HG03280 (cell line): ENCODE data around the gene CAPN2.
A peak's percentile ranks its signal among the peaks of the same experiment; 100 is the strongest.

ENCODE experiments used
- ATAC-seq: cut with Tn5 transposase; IDR thresholded peaks from one replicate; pipeline ENCODE4 v1.9.1; 2021; ENCODE audit warnings: mild to moderate bottlenecking, moderate library complexity; ENCODE audit not compliant: unreplicated experiment

CAPN2 gene

GRCh38 chr1:223702735-223703667 is 9.3 kb upstream of the CAPN2 start:
- no peak for ATAC-seq

- ATAC-seq = no peak
Measured at GRCh38 chr1:223703668-223704013, 8.7 kb upstream of the CAPN2 start.

- ATAC-seq = no peak
Measured at GRCh38 chr1:223704921-223705878, 7.1 kb upstream of the CAPN2 start.

- ATAC-seq = no peak
Measured at GRCh38 chr1:223706077-223706973, 6.0 kb upstream of the CAPN2 start.

GRCh38 chr1:223707256-223708000 is 4.9 kb upstream of the CAPN2 start:
- no peak for ATAC-seq

GRCh38 chr1:223708001-223708359 is 4.4 kb upstream of the CAPN2 start:
- ATAC-seq = no peak

- no peak for ATAC-seq
Measured at GRCh38 chr1:223708651-223709268, 3.6 kb upstream of the CAPN2 start.

GRCh38 chr1:223709598-223709997 is 2.7 kb upstream of the CAPN2 start:
- no peak for ATAC-seq

- ATAC-seq = no peak
Measured at GRCh38 chr1:223710179-223711133, 1.9 kb upstream of the CAPN2 start.

GRCh38 chr1:223711173-223711572 is 1.2 kb upstream of the CAPN2 start:
- no peak for ATAC-seq

GRCh38 chr1:223711747-223712193 is 569 bp upstream of the CAPN2 start:
- ATAC-seq = peak; percentile 4

- ATAC-seq = peak; percentile 36
Measured at GRCh38 chr1:223712850-223713474, 623 bp downstream of the CAPN2 start.

GRCh38 chr1:223713546-223714420 is 1.4 kb downstream of the CAPN2 start:
- no peak for ATAC-seq

- ATAC-seq = no peak
Measured at GRCh38 chr1:223714421-223714724, 2.0 kb downstream of the CAPN2 start.

GRCh38 chr1:223714849-223715603 is 2.7 kb downstream of the CAPN2 start:
- ATAC-seq = no peak

GRCh38 chr1:223715604-223716172 is 3.3 kb downstream of the CAPN2 start:
- no peak for ATAC-seq
